HCT116 (cell line): Measurements from ENCODE around the gene NDC1. TPM values are rescaled to one million over a fixed set of nuclear protein-coding genes. Genes with fewer than 3 reads are reported as not detected.

Source experiments
- ATAC-seq: fragments of 200-7000 bp; cut with Tn5 transposase; 2 replicates; pipeline ENCODE4 v1.9.1; 2020; ENCODE audit warnings: mild to moderate bottlenecking, moderate library complexity
- BruUV-seq: library from RNA; stranded (reverse); fragments of 400-500 nt; replicated peaks from 2 replicates; lab custom pipeline; 2021; lab: Mats Ljungman, UMichigan
- CTCF ChIA-PET: fragments of 300-600 bp; sonication (Branson Sonifier 250); formaldehyde crosslinking; loops from one replicate; lab custom pipeline; 2021; ENCODE audit warnings: antibody characterized with exemption; lab: Charles Lee
- POLR2A ChIA-PET: fragments of 300-600, 350-600 bp; sonication (Branson Sonifier 250); formaldehyde crosslinking; loops from one replicate; lab custom pipeline; 2021; ENCODE audit warnings: antibody characterized with exemption; lab: Charles Lee
- RAD21 ChIA-PET, 2 experiments: fragments of 300-600 bp; sonication (Branson Sonifier 250); formaldehyde crosslinking; loops; one replicate each; lab custom pipeline; 2023; ENCODE audit warnings: low total read pairs in 2 of 2; ENCODE audit not compliant: uncharacterized antibody in 2 of 2, unreplicated experiment in 2 of 2, low non-redundant PET in 1 of 2; lab: Charles Lee
- DNase-seq: peaks from one replicate; pipeline ENCODE4 v3.0.0-alpha.2; 2010; ENCODE audit warnings: low read depth, low spot score
- H2AFZ ChIP-seq: fragments of 200-600 bp; shearing (Covaris generic), sonication (generic); 2 replicates; pipeline ENCODE4 v1.6.1; 2017; ENCODE audit warnings: low read depth, mixed run types, mixed read lengths, antibody characterized with exemption, low read length; ENCODE audit not compliant: poor library complexity, severe bottlenecking
- H3K27ac ChIP-seq: 2 replicates; pipeline ENCODE4 v1.5.1; 2012; ENCODE audit warnings: low read depth, low read length
- H3K27me3 ChIP-seq: fragments of 200-600 bp; sonication (generic); 2 replicates; pipeline ENCODE4 v1.6.1; 2016; ENCODE audit warnings: mixed run types, low read length, mixed read lengths; ENCODE audit not compliant: insufficient read depth
- H3K36me3 ChIP-seq, 2 experiments: fragments of 200-500 bp in 1 of 2; fragments of 200-600 bp in 1 of 2; sonication (Bioruptor generic) in 1 of 2; sonication (generic) in 1 of 2; 2 replicates each; pipeline versions ENCODE4 v1.5.1 to v1.6.1; 2014 to 2016; ENCODE audit warnings: low read length in 2 of 2, inconsistent platforms in 1 of 2, mixed read lengths in 1 of 2, mixed run types in 1 of 2; ENCODE audit not compliant: insufficient read depth in 2 of 2, control insufficient read depth in 1 of 2
- H3K4me1 ChIP-seq, 2 experiments: fragments of 200-600 bp in 1 of 2; sonication (generic) in 1 of 2; 2 replicates each; pipeline versions ENCODE4 v1.5.1 to v1.6.1; 2012 to 2017; ENCODE audit warnings: low read length in 2 of 2, inconsistent platforms in 1 of 2, mild to moderate bottlenecking in 1 of 2, mixed read lengths in 1 of 2, mixed run types in 1 of 2, moderate library complexity in 1 of 2; ENCODE audit not compliant: insufficient read depth in 2 of 2, control insufficient read depth in 1 of 2
- H3K4me2 ChIP-seq: fragments of 200-600 bp; sonication (generic); 2 replicates; pipeline ENCODE4 v1.6.1; 2017; ENCODE audit warnings: mixed run types, low read length, mixed read lengths
- H3K4me3 ChIP-seq, 2 experiments: fragments of 200-600 bp in 1 of 2; sonication (generic) in 1 of 2; replicated peaks in 1 of 2; 2 replicates each; pipeline ENCODE4 v1.5.1; 2011 to 2016; ENCODE audit warnings: low read length in 2 of 2, control low read depth in 1 of 2, low read depth in 1 of 2, mild to moderate bottlenecking in 1 of 2, mixed read lengths in 1 of 2, mixed run types in 1 of 2
- H3K79me2 ChIP-seq: fragments of 200-600 bp; sonication (generic); 2 replicates; pipeline ENCODE4 v1.6.1; 2017; ENCODE audit warnings: mild to moderate bottlenecking, mixed run types, low read length, moderate library complexity, mixed read lengths; ENCODE audit not compliant: insufficient read depth
- H3K9ac ChIP-seq: fragments of 200-600 bp; sonication (generic); 2 replicates; pipeline ENCODE4 v1.6.1; 2016; ENCODE audit warnings: low read length, mixed read lengths
- H3K9me2 ChIP-seq: fragments of 200-600 bp; sonication (generic), shearing (Covaris generic); 2 replicates; pipeline ENCODE4 v1.6.1; 2017; ENCODE audit warnings: mixed run types, mild to moderate bottlenecking, moderate library complexity; ENCODE audit not compliant: insufficient read depth
- H3K9me3 ChIP-seq, 2 experiments: fragments of 200-500 bp in 1 of 2; fragments of 200-600 bp in 1 of 2; sonication (Bioruptor generic) in 1 of 2; sonication (generic) in 1 of 2; 2 replicates each; pipeline ENCODE4 v1.6.1; 2014 to 2017; ENCODE audit warnings: low read length in 2 of 2, mixed read lengths in 2 of 2, inconsistent platforms in 1 of 2, low read depth in 1 of 2, mild to moderate bottlenecking in 1 of 2, mixed run types in 1 of 2, moderate library complexity in 1 of 2; ENCODE audit not compliant: control insufficient read depth in 1 of 2, insufficient read depth in 1 of 2
- H4K20me1 ChIP-seq: fragments of 200-600 bp; sonication (generic), shearing (Covaris generic); 2 replicates; pipeline ENCODE4 v1.6.1; 2017; ENCODE audit warnings: mixed run types, mild to moderate bottlenecking, moderate library complexity; ENCODE audit not compliant: insufficient read depth
- CEBPB ChIP-seq: IDR thresholded peaks from 2 replicates; pipeline ENCODE4 v1.6.1; 2012; ENCODE audit warnings: low read depth
- CTCF ChIP-seq, 3 experiments: fragments of 200-600 bp in 1 of 3; sonication (generic) in 1 of 3; IDR thresholded peaks in 2 of 3; conservative IDR thresholded peaks in 1 of 3; 2 replicates each; pipeline ENCODE4 v1.5.1; 2012 to 2017; ENCODE audit warnings: low read depth in 2 of 3, low read length in 2 of 3, antibody characterized with exemption in 1 of 3, borderline replicate concordance in 1 of 3, control low read depth in 1 of 3, mild to moderate bottlenecking in 1 of 3, mixed read lengths in 1 of 3, mixed run types in 1 of 3, moderate library complexity in 1 of 3; ENCODE audit not compliant: insufficient read depth in 1 of 3
- MAX ChIP-seq: IDR thresholded peaks from 2 replicates; pipeline ENCODE4 v1.6.1; 2012
- SRF ChIP-seq: IDR thresholded peaks from 2 replicates; pipeline ENCODE4 v1.6.1; 2012; ENCODE audit warnings: low read depth
- ZFX ChIP-seq: fragments of 450-650 bp; IDR thresholded peaks from 2 replicates; pipeline ENCODE4 v1.6.1; 2017
- intact Hi-C: fragments of 100-400 bp; cut with micrococcal nuclease; formaldehyde crosslinking; loops from 2 replicates; pipeline ENCODE4 v1.10.0; 2022
- total RNA-seq: library from RNA; stranded (reverse); gene quantifications from one replicate; pipeline ENCODE4 v1.2.1, GENCODE V29; 2021; ENCODE audit not compliant: unreplicated experiment
- TF ChIP-seq, protein P1 (sequence below): IDR thresholded peaks from 2 replicates; pipeline ENCODE4 v1.6.1; 2012; ENCODE audit warnings: low read depth
- TF ChIP-seq, protein P2 (sequence below): IDR thresholded peaks from 2 replicates; pipeline ENCODE4 v1.6.1; 2012

The NDC1 gene
- total RNA-seq, 1 experiment from 2014 or later: 54.7 TPM

DNA sequence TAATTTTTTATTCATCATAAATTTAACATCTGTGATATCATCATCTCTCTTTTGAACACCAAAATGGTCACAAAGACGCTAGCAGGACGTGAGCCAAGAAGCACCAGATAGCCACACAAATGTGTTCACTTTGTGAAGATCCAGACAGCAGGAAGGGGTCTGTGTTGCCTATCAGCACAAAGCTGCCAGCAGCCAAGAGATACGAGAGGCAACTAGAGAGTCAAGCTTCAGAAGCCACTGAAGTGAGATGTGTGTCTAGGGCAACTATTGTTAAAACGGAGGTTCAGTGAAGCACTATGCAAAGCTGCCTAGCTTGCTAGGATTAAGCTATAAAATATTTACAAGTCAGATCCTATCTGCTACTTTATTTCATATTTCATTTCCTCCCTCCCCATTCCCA lies 45.3 kb downstream of the NDC1 start:
- ChIA-PET CTCF (no interaction called here), POLR2A (no interaction called here), RAD21 (no interaction called here)
- no peak for ATAC-seq
- no peak overlapping the region for H3K9ac ChIP-seq
- no peaks in the 10 kb centered on the region for H3K9me3 ChIP-seq
- H4K20me1 ChIP-seq: no peaks in the 10 kb centered on the region
- TF ChIP-seq MAX: no peak
- TF ChIP-seq CEBPB: no peak
- no peak for TF ChIP-seq ZFX
- TF ChIP-seq, protein P1, sequence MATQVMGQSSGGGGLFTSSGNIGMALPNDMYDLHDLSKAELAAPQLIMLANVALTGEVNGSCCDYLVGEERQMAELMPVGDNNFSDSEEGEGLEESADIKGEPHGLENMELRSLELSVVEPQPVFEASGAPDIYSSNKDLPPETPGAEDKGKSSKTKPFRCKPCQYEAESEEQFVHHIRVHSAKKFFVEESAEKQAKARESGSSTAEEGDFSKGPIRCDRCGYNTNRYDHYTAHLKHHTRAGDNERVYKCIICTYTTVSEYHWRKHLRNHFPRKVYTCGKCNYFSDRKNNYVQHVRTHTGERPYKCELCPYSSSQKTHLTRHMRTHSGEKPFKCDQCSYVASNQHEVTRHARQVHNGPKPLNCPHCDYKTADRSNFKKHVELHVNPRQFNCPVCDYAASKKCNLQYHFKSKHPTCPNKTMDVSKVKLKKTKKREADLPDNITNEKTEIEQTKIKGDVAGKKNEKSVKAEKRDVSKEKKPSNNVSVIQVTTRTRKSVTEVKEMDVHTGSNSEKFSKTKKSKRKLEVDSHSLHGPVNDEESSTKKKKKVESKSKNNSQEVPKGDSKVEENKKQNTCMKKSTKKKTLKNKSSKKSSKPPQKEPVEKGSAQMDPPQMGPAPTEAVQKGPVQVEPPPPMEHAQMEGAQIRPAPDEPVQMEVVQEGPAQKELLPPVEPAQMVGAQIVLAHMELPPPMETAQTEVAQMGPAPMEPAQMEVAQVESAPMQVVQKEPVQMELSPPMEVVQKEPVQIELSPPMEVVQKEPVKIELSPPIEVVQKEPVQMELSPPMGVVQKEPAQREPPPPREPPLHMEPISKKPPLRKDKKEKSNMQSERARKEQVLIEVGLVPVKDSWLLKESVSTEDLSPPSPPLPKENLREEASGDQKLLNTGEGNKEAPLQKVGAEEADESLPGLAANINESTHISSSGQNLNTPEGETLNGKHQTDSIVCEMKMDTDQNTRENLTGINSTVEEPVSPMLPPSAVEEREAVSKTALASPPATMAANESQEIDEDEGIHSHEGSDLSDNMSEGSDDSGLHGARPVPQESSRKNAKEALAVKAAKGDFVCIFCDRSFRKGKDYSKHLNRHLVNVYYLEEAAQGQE: no peak
- TF ChIP-seq, protein P2, sequence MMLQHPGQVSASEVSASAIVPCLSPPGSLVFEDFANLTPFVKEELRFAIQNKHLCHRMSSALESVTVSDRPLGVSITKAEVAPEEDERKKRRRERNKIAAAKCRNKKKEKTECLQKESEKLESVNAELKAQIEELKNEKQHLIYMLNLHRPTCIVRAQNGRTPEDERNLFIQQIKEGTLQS: no peak
- TF ChIP-seq CTCF (IDR thresholded peaks at IDR 0.05 in 2 of 3, conservative IDR thresholded peaks at IDR 0.05 in 1 of 3; ENCODE audit: borderline replicate concordance in 1 of 3, insufficient read depth in 1 of 3, low read depth in 2 of 3, low read length in 2 of 3): no peak
- no peak for TF ChIP-seq SRF
- TF ChIP-seq, all 23 proteins: peak for 0
- no peaks in the 10 kb centered on the region for H3K9me2 ChIP-seq
- no peak overlapping the region for H3K4me3 ChIP-seq
- H3K27ac ChIP-seq: no peak overlapping the region
- DNase-seq: no peak
- H3K4me2 ChIP-seq: no peak overlapping the region
- BruUV-seq: no TSS peak
- H3K4me1 ChIP-seq: no peaks in the 10 kb centered on the region
- no peaks in the 10 kb centered on the region; the same call in 1 of the 2 replicates for H3K79me2 ChIP-seq
- peaks cover 7 to 22% of the 10 kb centered on the region in 2 experiments; a peak in 1 of 4 replicates for H3K36me3 ChIP-seq
- no peaks in the 10 kb centered on the region for H3K27me3 ChIP-seq
- intact Hi-C loops: no loop called here
- H2AFZ ChIP-seq: no peak overlapping the region
